Measurements from ENCODE around the gene EIF4A2. TPM values are rescaled to one million over a fixed set of nuclear protein-coding genes. Genes with fewer than 3 reads are reported as not detected.

The EIF4A2 gene
- total and polyA plus RNA-seq, 2 of the 13 experiments (the other 11 are each of a cell fraction or from before 2014, with no cell fraction given) = 480 to 596 TPM

DNA sequence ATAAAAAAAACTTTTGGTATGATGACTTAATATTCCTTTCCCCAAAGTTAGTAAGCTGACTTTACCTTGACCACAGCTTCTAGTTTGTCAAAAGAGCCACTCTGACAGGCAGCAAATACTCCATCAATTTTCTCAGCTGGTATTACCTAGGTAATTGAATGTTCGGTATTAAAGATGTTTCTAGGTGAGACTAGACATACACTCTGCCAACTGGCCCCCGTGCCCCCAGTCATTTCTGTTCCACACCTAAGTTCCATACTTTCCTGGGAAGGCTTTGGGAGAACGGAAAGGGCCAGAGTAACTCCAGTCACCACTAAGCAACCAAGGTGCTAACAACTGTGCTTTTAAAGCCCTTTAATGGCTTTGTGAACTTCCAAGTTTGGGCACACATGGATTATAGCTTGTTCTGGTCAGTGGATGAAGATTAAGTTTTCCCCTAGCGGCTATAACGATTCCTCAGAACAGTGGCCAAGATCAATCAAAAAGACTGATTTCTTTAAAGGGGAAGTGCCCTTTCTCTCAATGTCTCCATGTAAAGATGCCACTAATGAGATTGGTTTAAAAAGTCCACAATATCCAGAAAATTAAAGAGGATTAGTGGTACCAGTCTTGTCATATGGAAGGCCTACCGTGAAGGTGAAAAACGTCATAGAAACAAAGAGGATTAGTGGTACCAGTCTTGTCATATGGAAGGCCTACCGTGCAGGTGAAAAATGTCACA lies 7.0 kb downstream of the EIF4A2 start (continued):
- TF ChIP-seq, protein P1, sequence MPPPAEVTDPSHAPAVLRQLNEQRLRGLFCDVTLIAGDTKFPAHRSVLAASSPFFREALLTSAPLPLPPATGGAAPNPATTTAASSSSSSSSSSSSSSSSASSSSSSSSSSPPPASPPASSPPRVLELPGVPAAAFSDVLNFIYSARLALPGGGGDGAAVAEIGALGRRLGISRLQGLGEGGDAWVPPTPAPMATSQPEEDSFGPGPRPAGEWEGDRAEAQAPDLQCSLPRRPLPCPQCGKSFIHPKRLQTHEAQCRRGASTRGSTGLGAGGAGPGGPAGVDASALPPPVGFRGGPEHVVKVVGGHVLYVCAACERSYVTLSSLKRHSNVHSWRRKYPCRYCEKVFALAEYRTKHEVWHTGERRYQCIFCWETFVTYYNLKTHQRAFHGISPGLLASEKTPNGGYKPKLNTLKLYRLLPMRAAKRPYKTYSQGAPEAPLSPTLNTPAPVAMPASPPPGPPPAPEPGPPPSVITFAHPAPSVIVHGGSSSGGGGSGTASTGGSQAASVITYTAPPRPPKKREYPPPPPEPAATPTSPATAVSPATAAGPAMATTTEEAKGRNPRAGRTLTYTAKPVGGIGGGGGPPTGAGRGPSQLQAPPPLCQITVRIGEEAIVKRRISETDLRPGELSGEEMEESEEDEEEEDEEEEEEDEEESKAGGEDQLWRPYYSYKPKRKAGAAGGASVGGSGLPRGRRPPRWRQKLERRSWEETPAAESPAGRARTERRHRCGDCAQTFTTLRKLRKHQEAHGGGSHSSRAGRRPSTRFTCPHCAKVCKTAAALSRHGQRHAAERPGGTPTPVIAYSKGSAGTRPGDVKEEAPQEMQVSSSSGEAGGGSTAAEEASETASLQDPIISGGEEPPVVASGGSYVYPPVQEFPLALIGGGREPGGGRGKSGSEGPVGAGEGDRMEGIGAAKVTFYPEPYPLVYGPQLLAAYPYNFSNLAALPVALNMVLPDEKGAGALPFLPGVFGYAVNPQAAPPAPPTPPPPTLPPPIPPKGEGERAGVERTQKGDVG (CRISPR knock-in tag; IDR thresholded peaks at IDR 0.05; ENCODE audit: borderline replicate concordance) = no peak
- TF ChIP-seq MEIS1 (CRISPR knock-in tag; IDR thresholded peaks at IDR 0.05; ENCODE audit: borderline replicate concordance) (no peak), ZHX2 (IDR thresholded peaks at IDR 0.05; ENCODE audit: low read depth) (no peak), ZHX2 (CRISPR knock-in tag; IDR thresholded peaks at IDR 0.05; ENCODE audit: borderline replicate concordance) (0 out of 2 replicates have a peak, but pooled peaks have one; percentile 41), ZNF629 (CRISPR knock-in tag; conservative IDR thresholded peaks at IDR 0.05) (no peak), ZNF510 (CRISPR knock-in tag; IDR thresholded peaks at IDR 0.05; ENCODE audit: low read depth) (no peak), ZNF232 (CRISPR knock-in tag; IDR thresholded peaks at IDR 0.05; ENCODE audit: borderline replicate concordance) (no peak), IKZF5 (CRISPR knock-in tag; IDR thresholded peaks at IDR 0.05) (no peak), ZFP41 (CRISPR knock-in tag; IDR thresholded peaks at IDR 0.05; ENCODE audit: borderline replicate concordance) (no peak), ZNF207 (IDR thresholded peaks at IDR 0.05; ENCODE audit: borderline replicate concordance) (no peak), RCOR2 (CRISPR knock-in tag; IDR thresholded peaks at IDR 0.05) (no peak), ZNF549 (CRISPR knock-in tag; IDR thresholded peaks at IDR 0.05) (no peak), DDIT3 (CRISPR knock-in tag; IDR thresholded peaks at IDR 0.05) (no peak), ZFP37 (CRISPR knock-in tag; IDR thresholded peaks at IDR 0.05; ENCODE audit: borderline replicate concordance) (no peak), TGIF2 (CRISPR knock-in tag; IDR thresholded peaks at IDR 0.05) (no peak), HNRNPK (IDR thresholded peaks at IDR 0.05; ENCODE audit: low read depth, low read length, poor library complexity, severe bottlenecking) (no peak), ZNF572 (CRISPR knock-in tag; IDR thresholded peaks at IDR 0.05) (no peak)
- TF ChIP-seq, protein P2, sequence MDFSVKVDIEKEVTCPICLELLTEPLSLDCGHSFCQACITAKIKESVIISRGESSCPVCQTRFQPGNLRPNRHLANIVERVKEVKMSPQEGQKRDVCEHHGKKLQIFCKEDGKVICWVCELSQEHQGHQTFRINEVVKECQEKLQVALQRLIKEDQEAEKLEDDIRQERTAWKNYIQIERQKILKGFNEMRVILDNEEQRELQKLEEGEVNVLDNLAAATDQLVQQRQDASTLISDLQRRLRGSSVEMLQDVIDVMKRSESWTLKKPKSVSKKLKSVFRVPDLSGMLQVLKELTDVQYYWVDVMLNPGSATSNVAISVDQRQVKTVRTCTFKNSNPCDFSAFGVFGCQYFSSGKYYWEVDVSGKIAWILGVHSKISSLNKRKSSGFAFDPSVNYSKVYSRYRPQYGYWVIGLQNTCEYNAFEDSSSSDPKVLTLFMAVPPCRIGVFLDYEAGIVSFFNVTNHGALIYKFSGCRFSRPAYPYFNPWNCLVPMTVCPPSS (IDR thresholded peaks at IDR 0.05) = no peak
